HG03066 (cell line): ENCODE data around the gene SUPT4H1.
"Not testable (repeated sequence)": the region's sequence is repeated elsewhere in the genome, so short reads cannot be mapped to it uniquely, and the experiment has no call there.

Source experiments
- ATAC-seq: cut with Tn5 transposase; IDR thresholded peaks from one replicate; pipeline ENCODE4 v1.9.1; 2021; ENCODE audit warnings: low read depth; ENCODE audit not compliant: unreplicated experiment

Gene SUPT4H1

DNA sequence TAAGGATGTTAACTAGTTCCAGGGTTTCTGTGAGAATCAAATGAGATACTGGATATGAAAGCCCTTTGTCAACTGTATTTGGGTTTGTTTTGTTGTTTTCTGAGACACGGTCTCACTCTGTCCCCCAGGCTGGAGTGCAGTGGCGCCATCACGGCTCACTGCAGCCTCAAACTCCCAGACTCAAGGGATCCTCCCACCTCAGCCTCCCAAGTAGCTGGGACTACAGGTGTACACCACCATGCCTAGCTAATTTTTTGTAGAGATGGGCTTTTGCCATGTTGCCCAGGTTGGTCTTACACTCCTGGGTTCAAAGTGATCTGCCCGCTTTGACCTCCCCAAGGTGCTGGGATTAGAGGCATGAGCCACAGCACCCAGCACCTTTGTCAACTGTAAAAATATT, 8.9 kb downstream of the SUPT4H1 start:
- no peak for ATAC-seq

DNA sequence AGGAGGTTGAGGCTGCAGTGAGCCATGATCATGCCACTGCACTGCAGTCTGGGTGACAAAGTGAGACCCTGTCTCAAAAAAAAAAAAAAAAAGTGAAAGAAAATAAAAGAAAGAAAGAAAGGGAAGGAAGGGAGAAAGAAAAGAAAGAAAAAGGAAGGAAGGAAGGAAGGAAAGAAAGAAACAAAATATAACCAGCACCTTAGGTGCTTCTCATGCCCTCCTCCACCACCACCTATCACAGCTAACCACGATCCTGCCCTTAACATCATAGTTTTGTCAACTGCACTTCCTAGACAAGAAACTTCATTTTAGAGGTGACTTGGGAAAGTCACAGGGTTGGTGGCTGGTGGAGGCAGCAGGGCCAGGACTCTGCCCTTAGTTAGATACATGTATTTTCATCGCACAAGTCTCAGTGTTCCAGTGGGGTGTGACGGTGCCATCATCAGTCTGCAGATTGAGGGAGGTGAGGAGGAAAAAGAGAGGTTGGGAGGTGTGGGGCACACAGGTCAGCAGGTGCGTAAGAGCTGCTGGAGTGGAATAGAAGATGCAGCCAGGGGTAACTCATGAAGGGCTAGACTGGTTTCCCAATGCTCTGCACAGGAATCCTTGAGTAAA, 10.0 kb downstream of the SUPT4H1 start:
- ATAC-seq = no peak

DNA sequence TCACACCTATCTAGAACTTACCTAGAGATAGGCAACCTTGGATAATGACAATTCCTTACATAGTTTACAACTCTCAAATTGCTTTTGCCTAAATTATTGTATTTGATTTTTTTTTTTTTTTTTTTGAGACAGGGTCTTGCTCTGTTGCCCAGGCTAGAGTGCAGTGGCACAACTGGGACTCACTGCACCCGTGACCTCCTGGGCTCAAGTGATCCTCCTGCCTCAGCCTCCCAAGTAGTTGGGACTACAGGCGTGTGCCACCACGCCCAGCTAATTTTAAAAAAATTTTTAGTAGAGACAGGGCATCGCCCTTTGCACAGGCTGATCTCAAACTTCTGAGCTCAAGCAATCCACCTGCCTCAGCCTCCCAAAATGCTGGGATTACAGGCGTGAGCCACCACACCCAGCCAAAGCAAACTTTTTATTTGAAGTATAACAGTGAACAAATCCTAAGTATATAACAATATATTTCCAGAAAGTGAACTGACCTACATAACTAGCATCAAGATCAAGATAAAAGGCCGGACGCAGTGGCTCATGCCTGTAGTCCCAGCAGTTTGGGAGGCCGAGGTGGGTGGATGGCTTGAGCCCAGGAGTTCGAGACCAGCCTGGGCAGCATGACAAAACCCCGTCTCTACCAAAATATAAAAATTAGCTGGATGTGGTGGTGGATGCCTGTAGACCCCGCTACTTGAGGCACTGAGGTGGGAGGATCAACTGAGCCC, 10.7 kb downstream of the SUPT4H1 start:
- ATAC-seq = not testable (repeated sequence)

DNA sequence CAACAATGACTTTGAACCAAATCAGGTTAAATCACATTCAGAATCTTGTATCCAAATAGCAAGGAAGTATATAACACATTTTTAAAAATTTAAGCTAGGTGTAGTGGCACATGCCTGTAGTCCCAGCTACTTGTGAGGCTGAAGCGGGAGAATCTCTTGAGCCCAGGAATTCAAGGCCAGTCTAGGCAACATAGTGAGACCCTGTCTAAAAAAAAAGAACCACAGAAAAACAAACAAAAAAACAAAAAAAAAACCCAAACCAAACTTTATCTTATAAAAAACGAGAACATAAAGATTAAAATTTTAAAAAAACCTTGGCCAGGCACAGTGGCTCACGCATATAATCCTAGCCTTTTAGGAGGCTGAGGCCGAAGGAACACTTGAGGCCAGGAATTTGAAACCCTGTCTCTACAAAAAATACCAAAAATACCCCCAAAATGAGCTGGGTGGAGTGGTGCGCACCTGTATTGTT, 11.6 kb downstream of the SUPT4H1 start:
- no peak for ATAC-seq

DNA sequence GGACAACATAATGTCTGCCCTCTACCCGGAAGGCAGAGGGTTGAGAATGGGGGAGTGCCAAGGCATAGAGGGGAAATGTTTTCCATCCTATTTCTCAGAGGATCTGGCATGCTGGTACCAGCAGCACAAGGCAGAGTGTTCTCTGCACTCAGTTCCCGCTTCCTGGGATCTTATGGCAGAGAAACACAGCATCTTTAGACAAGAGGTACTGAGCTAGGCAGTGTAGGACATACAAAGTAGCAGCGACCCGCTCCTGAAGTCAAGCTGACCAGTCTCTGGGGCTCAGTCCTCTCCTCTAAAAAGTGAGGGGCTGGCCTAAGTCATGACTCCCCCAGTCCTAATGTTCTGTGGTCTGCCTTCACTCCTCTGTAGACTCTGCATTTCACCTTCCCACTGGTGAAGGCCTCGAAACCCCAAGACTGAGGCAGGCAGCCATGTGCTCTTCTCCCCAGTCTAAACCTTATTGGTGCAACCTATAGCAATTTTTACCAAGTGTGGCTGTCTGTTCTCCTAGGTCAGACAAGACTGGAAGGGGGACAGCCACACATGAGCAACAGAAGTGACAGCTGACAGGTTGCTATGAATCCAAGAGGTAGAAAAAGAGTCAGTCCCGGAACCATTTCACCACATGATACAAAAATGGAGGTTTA, 12.1 kb downstream of the SUPT4H1 start:
- ATAC-seq = no peak

DNA sequence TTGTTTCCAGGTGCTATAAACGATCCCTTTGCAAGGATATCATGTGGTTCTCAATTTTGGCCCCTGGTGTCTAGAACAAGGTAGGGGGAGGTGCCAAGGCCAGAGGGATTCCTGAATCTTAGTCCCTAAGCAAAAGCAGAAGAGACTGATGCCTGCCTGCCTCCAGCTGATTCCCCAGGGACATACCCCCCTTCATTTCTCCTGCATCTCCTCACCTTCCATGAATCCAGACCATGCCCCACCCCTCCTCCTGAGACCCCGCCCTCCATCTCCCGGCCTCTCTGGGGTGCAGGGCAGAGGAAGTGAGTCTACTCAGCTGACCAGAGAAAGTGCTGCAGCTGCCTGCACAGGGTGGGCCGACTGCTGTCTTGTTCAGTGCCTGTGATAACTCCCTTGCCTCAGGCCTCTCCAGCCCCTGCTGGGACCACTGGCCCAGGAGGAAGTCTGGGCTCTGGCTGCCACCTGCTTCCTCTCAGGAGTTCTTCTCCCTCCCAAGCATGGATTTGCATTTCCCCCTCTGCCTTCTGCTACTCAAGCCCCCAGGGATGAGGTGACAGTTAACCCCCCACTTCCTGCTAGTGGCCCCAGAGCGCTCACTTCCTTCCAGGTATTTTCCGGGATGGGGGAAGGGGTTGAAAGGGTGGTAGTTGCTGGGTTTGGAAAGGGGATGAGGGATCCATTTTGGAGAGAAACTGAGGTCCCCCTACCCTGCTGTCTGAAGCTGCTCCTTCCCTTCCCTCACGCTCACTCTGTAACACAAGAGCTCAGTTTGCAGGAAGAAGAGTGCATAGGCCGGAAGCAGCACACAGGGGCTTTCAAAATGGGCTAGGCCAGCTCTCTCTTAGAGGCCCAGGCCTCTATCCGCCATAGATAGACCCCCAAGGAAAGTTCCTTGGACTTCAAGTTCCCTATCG, 12.9 kb downstream of the SUPT4H1 start:
- peak; percentile 23 for ATAC-seq

DNA sequence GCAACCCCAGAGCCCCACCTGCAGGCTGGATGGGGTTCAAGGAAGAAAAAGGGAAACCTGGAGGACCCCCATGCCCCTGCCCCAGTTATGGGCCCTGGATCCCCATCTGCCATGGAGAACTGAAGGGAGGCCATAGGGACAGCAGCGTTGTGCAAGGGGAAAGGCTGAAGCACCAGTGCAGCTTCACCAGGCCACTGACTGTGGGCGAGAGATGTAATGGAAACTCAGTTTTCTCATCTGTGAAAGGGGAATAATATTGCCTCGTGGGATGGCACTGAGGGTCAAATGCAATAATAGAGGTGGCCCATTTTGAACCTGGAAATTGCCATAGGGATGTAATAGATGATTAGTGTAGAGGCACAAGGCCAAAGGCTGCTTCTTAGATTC, 13.6 kb downstream of the SUPT4H1 start:
- no peak for ATAC-seq

DNA sequence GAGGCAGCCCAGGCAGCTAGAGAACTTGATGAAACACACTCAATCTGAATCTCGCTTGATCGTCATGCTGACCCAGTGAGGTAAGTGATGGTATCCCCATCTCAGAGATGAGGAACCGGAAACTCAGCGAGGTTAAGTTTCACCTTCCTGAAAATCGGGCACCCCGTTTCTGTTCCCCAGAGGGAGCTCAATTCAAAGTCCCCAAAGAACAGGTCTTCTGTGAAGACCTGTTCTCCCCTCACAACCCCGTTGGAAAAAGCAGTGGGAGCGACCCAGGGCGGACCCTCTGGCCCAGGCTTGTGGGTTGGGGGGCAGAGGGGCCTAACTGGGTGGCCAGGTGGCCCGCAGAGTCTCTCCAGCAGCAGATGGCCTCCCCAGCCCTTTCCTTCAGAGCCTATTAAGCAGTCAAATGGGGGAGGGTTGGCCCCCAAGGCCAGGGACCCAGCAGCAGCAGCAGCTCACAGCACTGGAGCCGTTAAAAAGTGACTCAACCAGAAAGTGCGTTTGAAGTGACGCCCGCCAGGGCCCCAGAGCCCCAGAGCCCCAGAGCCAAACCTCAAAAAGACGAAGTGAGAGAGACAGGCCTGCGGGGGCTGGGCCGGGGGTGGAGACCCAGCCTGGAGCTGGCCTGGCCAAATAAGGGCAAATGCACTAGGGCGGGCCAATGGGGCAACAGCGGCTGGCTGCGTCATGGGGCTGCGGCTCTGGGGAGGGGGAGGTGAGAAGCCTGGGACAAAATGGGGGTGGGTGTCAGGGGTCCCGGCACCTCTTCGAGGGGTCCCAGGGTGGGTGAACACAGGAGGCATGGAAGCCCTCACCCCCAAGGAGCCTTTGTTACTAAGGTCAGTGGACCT, 14.2 kb downstream of the SUPT4H1 start:
- peak; percentile 53 for ATAC-seq

DNA sequence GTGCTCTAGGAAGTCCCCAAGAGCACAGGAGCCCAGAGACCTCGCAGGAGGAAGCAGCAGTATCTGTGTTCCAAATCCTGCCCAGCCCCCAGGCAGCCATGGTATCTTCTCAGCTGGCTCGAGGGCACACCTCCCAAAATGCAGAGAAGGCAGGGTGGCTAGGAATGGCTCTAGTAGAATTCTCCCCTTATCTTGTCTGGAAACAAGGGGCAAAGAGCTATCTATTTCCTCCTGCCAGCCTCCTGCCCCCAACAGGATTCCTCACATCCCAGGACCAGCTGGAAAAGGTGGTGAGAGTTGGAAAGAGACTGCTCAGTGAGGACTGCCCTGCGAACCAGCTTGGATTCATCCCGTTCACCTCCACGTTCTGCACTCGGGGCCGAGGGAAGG, 14.8 kb downstream of the SUPT4H1 start:
- no peak for ATAC-seq

DNA sequence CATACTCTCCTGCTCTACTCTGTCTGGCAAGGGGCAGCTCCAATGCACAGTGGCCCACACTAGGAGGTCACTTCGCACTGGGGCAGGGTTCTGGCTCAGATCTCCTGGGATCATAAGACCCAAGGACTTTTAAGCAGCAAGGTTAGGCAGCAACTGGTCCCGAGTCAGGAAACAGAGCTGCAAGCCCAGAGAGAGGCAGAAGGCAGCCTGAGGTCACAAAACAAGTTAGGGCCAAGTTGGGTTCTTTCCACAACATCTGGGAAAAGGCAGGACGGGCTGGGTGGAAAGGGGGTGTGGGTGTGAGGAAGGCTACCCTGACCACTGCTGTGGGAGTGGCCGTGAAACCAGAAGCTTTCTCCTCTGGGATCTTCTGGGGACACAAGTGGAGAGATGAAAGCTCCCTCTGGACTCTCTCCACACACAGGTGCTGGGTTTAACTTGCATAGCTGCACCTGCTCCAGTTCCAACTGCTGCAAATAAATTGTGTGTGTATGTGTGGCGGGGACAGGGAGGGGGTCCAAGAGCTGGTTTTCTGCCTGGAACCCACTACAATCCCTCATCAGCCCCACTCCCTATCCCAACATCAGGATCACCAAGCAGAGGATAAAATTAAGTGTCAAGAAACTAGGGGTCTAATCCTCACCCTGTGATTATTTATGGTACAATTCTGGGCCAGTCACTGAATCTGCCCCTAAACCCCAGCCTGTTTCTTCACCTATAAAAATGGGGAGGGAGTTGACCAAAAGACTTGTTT, 15.4 kb downstream of the SUPT4H1 start:
- no peak for ATAC-seq

DNA sequence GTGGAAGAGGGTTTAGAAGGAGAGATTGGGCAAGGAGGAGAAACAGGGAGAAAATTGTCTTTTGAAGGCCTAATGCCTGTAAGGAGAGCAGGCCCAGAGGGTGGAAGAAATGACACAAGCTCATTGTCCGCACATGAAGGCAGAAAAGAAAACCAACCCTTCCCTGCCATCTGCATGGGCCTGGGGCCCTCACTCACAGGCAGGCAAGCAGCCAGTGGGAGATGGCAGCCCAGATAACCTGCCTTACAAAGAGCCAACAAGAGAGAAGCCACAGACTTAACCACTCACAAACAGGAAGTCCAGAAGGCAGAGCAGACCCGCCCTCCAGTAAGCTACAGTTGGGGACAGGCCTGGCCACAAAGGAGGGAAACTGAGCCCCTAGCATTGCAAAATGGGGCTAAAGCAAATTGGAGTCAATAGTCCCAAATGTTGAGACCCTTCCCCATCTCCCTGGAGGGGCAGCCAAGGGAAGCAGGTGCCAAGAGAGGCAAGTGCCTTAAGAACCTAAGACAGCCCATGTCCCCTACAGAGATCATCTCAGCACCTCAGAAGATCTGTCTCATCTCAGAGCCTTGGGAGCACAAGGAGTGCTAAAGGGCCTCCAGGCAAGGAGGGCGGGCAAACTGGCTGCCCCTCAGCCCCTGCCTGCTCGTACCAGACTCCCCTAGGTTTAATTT, 16.1 kb downstream of the SUPT4H1 start:
- ATAC-seq = peak; percentile 16

DNA sequence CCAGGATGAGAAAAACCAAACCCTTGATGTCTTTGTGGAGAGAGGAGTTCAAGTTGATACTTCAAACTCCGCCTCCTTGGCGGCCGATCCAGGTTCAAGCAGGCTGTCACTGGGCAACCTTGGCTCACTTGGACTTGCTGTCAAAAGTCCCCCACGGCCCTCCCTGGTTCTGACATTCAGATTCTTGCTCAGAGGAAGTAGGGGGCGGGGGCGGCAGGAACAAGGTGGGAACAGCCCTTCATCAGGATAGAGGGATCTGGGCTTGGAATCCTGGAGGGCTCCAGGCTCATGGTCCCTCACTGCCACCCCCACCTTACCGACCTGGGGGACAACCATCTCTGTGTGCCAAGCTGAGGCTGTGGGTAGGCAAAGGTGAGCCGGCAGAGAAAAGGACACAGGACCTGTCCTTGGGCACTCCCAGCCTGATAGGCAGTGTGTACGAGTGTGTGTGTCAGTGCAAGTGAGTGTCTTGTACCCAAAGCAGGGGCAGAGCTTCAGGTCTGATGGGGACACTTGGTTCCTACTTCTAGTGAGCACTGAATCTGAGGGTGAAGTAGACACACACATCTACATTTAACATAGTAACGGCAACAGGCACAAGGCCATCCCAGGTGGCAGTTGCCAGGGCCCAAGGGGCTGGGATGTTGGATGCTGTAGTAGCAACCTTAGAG, 16.8 kb downstream of the SUPT4H1 start:
- no peak for ATAC-seq

DNA sequence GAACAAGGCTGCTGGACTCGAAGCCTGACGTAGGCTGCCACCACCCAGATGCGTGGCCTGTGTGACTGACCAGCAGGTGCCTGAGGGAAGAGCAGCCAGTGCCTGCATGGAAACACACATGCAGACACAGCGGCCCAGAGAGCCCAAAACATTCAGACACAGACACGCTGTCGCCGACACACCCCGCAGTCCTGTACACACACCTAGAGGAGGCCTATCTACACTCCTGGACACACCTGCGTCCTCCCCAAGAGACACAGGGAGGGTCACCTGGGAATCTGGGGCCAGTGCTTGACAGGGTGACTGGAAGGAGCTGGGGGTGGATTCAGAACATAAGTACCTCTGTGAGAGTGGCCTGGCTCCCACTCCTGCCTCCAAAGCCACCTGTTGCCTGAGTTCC, 17.3 kb downstream of the SUPT4H1 start:
- ATAC-seq = no peak

DNA sequence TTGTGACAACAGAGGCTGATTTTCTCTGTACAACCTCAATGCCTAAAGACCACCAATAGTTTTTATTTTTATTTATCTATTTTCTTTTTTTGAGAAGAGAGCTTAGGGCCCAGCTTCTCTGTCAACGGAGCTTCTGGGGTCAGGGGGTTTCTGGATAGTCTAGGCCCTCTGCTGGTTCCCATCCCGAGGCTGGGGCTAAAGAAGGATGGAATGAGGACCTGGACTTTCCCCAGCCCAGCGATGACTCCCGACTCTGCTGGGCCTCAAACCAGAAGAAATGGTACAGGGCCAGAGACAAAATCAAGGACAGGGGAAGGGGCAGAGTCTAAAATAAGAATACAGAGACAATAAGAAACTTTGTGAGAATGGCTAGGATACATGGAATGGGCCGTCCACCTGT, 17.7 kb downstream of the SUPT4H1 start:
- ATAC-seq = no peak

DNA sequence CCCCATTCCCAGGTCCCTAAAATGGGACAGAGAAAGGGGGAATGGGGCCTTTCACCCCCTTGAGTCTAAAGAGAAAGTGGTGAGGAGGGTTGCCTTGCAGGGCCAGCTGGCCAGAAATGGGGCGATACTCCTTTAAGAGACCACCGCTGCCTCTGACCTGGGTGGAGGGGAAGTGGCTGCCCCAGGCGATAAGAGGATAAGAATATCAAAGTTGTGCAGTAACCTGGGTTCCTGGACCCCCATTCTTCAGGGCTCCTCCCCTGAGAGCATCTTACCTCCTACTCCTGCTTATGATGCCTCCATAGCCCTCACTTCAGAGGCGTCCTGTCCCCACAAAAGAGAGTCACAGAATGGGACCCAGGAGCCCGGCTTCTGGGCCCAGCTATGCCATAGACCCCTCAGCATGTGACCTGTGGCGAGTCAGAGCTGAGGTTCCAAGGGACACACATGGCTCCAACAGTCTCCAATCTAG, 18.2 kb downstream of the SUPT4H1 start:
- ATAC-seq = no peak

DNA sequence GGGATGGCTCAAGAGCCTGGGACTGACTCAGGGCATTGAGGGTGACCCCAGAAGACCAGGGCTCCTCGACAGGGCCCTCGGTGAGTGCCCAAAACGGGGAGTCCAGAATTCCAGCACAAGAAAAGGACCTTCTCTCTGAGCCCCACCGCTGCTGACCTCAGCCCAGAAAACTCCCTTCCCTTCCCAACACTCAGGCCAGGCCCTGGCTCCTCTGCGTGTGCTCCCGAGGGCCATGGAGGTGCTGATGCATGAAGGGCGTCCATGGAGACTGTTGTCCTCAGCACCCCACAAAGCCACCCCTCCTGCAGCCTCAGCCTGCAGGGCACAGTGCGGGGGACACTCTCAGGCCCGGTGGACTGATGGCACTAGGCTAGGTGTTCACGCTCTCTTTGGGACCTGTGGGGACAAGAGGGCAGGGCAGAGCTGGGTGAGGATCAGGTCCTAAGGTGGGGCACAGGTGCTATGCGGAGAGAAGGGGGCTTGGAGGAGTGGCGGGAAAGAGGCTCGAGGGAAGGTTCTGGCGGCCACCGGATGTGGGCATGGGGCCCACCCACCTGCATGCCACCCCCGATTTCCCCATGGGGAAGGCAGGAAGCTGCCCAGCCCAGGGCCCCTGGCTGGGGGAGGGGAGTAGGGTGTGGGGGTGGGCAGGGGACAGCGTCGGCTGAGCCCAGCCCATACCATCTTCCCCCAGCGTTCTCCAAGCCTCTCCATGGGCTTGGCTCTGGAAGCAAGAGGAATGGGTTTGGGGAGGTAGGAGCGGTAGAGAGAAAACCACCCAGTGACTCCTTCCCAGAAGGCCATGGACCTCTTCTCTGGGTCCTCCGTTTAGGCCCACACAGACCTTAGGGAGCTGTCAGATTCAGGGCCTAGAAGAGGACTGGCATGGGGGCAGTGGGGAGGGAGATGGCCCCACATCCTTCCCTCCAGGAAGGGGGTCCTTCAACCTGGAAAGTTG, 18.9 kb downstream of the SUPT4H1 start:
- no peak for ATAC-seq
